DMS 273 treated with DMSO at 0.1 percent for 48 hours (cell line): ENCODE measurements around the gene ABHD17B.

Experiments
- DNase-seq: peaks from one replicate; lab custom pipeline; 2025; lab: John Stamatoyannopoulos, UW

ABHD17B gene

DNA sequence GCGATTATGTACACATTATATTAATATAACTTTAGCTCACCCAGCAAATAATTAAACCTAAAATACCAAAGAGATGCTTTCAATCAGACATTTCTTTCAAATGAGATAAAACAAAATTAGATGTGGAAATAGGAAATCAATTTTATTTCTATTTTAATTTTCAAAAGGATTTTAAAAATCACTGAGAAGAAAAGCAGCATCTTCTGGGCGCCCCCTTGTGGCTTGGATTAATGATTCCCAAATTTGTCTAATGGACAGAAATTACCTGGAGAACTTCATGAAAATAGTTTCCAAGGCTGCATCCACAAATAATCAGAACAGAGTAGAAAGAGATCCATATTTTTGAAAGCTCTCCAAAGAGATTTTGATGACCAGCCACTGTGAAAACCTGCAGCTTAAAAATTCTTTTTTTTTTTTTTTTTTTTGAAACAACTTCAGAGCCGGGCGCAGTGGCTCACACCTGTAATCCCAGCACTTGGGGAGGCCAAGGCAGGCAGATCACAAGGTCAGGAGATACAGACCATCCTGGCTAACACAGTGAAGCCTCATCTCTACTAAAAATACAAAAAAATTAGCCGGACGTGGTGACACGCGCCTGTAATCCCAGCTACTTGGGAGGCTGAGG, 91.8 kb downstream of the ABHD17B start:
- no peak for DNase-seq

- DNase-seq = no peak
These were observed 94.0 kb downstream of the ABHD17B start for GRCh38 chr9:71816916-71817451.
